GM10248 (cell line): Measurements from ENCODE around the gene SLFN14.
A peak's percentile ranks its signal among the peaks of the same experiment; 100 is the strongest.

Experiments used
- CTCF ChIA-PET: fragments of 300-600 bp; sonication (Branson Sonifier 250); formaldehyde crosslinking; extraction: SDS; loops from one replicate; lab custom pipeline; 2021; ENCODE audit warnings: antibody characterized with exemption; lab: Yijun Ruan, JAX
- POLR2A ChIA-PET: fragments of 350-650 bp; sonication (Branson Sonifier 250); formaldehyde crosslinking; extraction: SDS; loops from one replicate; lab custom pipeline; 2020; ENCODE audit warnings: antibody characterized with exemption; lab: Yijun Ruan, JAX
- DNase-seq: peaks from one replicate; pipeline ENCODE4 v3.0.0; 2012; ENCODE audit errors: extremely low spot score
- CTCF ChIP-seq: IDR thresholded peaks from 2 replicates; pipeline ENCODE4 v1.5.1; 2012; ENCODE audit warnings: mild to moderate bottlenecking, low read depth; ENCODE audit errors: extremely low read depth, missing control alignments, control extremely low read depth

The SLFN14 gene

GRCh38 chr17:35584061-35584460, 23.4 kb upstream of the SLFN14 start:
- CTCF ChIA-PET: no interaction called here
- POLR2A ChIA-PET: no interaction called here

GRCh38 chr17:35578929-35579432, 18.4 kb upstream of the SLFN14 start:
- POLR2A ChIA-PET: interaction anchor here (0.5 to 1.6 kb wide), 4 partner anchors 8 to 205 kb away, joined by 3 to 5 read pairs (median 4); partner anchors contain the start of genes AP2B1 and SLFN11
- DNase-seq: peak; percentile 18
- no peak for TF ChIP-seq CTCF
- CTCF ChIA-PET: interaction anchor here (1.0 to 2.2 kb wide), 11 partner anchors 9 to 266 kb away, joined by 3 to 9 read pairs (median 5); partner anchors contain the start of gene SLFN12L

More at GRCh38 chr17:35584061-35584460, 23.4 kb upstream of the SLFN14 start:
- TF ChIP-seq CTCF: no peak
- no peak for DNase-seq

GRCh38 chr17:35578197-35578928, 17.7 kb upstream of the SLFN14 start, which contains the start of gene PEX12:
Gene PEX12, minus strand, starts transcription at chr17:35578571. Its CDS starts 550 bp downstream, at chr17:35578021.
- POLR2A ChIA-PET: interaction anchor here (0.5 to 1.6 kb wide), 4 partner anchors 8 to 205 kb away, joined by 3 to 5 read pairs (median 4); partner anchors contain the start of genes AP2B1 and SLFN11
- no peak for TF ChIP-seq CTCF
- DNase-seq: peak; percentile 88
- CTCF ChIA-PET: interaction anchor here (0.6 to 2.2 kb wide), 14 partner anchors 8 to 266 kb away, joined by 3 to 9 read pairs (median 4); partner anchors contain the start of gene SLFN12L

- no peak for TF ChIP-seq CTCF
- ChIA-PET POLR2A (interaction anchor here (1.0 to 1.6 kb wide), 3 partner anchors 9 to 204 kb away, joined by 3 to 5 read pairs (median 3); partner anchors contain the start of genes AP2B1 and SLFN11), CTCF (interaction anchor here (1.0 to 1.9 kb wide), 6 partner anchors 9 to 265 kb away, joined by 3 to 6 read pairs (median 4); no protein-coding TSS in a partner anchor)
- no peak for DNase-seq
These were observed 17.2 kb upstream of the SLFN14 start for GRCh38 chr17:35577830-35578196.

- no peak for DNase-seq
- ChIA-PET POLR2A (interaction anchor here (0.6 to 0.7 kb wide), 2 partner anchors 30 to 239 kb away, joined by 3 to 9 read pairs; no protein-coding TSS in a partner anchor), CTCF (interaction anchor here (1.2 to 2.4 kb wide), 3 partner anchors 12 to 263 kb away, joined by 3 to 10 read pairs (median 3); no protein-coding TSS in a partner anchor)
- TF ChIP-seq CTCF: no peak
These were observed 15.1 kb upstream of the SLFN14 start for GRCh38 chr17:35575759-35576158.

- ChIA-PET POLR2A (no interaction called here), CTCF (interaction anchor here (0.8 to 1.6 kb wide), 3 partner anchors 9 to 178 kb away, joined by 3 to 5 read pairs (median 3); partner anchors contain the start of genes PEX12 and SLFN14)
- no peak for DNase-seq
- no peak for TF ChIP-seq CTCF
These were observed 8.8 kb upstream of the SLFN14 start for GRCh38 chr17:35569405-35569804.
